ENCODE results near the gene OR52K1. TPM values are rescaled to one million over a fixed set of nuclear protein-coding genes. Genes with fewer than 3 reads are reported as not detected.
"Not testable (repeated sequence)": the region's sequence is repeated elsewhere in the genome, so short reads cannot be mapped to it uniquely, and the experiment has no call there.

The OR52K1 gene
- total and polyA plus RNA-seq, 5 experiments from 2014 or later: not detected

- Mint-ChIP-seq H3K27me3 (peaks cover 3 to 45% (median 8%) of the 10 kb centered on the region in 5 donors), H3K27ac (no peak overlapping the region), H3K9me3 (peaks cover 0 to 6% (median 2%) of the 10 kb centered on the region in 9 donors), H3K4me1 (no peaks in the 10 kb centered on the region), H3K36me3 (peaks cover 0 to 2% (median 0%) of the 10 kb centered on the region in 3 donors), H3K4me3 (no peak overlapping the region)
- POLR2A ChIA-PET: no interaction called here
- ATAC-seq (no peak), DNase-seq (no peak)
Measured at GRCh38 chr11:4495986-4496385, 13.5 kb downstream of the OR52K1 start.

- Mint-ChIP-seq H3K27me3 (peaks cover 2 to 38% (median 8%) of the 10 kb centered on the region in 5 donors), H3K4me3 (no peak overlapping the region), H3K36me3 (peaks cover 0 to 1% (median 0%) of the 10 kb centered on the region in 3 donors), H3K4me1 (no peaks in the 10 kb centered on the region), H3K9me3 (peaks cover 0 to 1% (median 0%) of the 10 kb centered on the region in 9 donors), H3K27ac (no peak overlapping the region)
- POLR2A ChIA-PET: no interaction called here
- DNase-seq (no peak), ATAC-seq (no peak)
Measured at GRCh38 chr11:4496557-4497248, 14.3 kb downstream of the OR52K1 start.

DNA sequence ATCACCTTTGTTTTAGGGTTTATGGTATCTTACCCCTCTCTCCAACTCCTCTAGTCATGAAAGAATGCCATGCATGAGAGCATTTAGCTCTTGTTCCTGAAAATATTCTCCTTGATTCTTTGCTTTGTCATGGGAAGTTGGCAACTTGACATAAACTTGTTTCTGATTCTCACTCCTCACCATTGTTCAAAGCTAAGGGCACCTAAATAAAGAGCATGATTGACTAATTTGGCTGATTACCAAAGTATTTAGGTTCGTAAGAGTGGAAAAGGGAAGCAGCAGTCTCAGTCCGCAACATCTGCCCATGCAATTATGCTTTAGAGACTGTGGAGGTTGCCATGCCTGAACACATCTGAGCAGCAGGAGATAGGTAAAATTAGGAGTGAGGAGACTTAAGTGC is 26.4 kb downstream of the OR52K1 start:
- POLR2A ChIA-PET: no interaction called here
- H3K4me1 Mint-ChIP-seq: peaks cover 0 to 5% (median under 1%) of the 10 kb centered on the region in 4 donors
- ATAC-seq: no peak
- H3K27ac Mint-ChIP-seq: no peak overlapping the region
- H3K9me3 Mint-ChIP-seq: peaks cover 0 to 7% (median 0%) of the 10 kb centered on the region in 9 donors
- H3K36me3 Mint-ChIP-seq: no peaks in the 10 kb centered on the region
- H3K4me3 Mint-ChIP-seq: no peak overlapping the region
- peaks cover 3 to 18% (median 15%) of the 10 kb centered on the region in 5 donors for H3K27me3 Mint-ChIP-seq
- DNase-seq: no peak

GRCh38 chr11:4511282-4512245 is 29.1 kb downstream of the OR52K1 start:
- DNase-seq (no peak), ATAC-seq (no peak)
- H3K4me3 Mint-ChIP-seq: no peak overlapping the region
- no peak overlapping the region for H3K27ac Mint-ChIP-seq
- POLR2A ChIA-PET: no interaction called here
- peaks cover 0 to 6% (median 0%) of the 10 kb centered on the region in 9 donors for H3K9me3 Mint-ChIP-seq
- peaks cover 0 to 5% (median under 1%) of the 10 kb centered on the region in 4 donors for H3K4me1 Mint-ChIP-seq
- no peaks in the 10 kb centered on the region for H3K36me3 Mint-ChIP-seq
- H3K27me3 Mint-ChIP-seq: peaks cover 4 to 20% (median 12%) of the 10 kb centered on the region in 5 donors

- no peak for ATAC-seq
Measured at GRCh38 chr11:4514196-4514595, 31.8 kb downstream of the OR52K1 start.

GRCh38 chr11:4522339-4522738 is 39.9 kb downstream of the OR52K1 start:
- Mint-ChIP-seq H3K27ac (peak overlapping the region in 3 of 10 donors; percentile 10 to 66 (median 40)), H3K27me3 (peaks cover 0 to 9% (median 4%) of the 10 kb centered on the region in 5 donors), H3K36me3 (no peaks in the 10 kb centered on the region), H3K4me1 (peaks cover 3 to 12% (median 6%) of the 10 kb centered on the region in 4 donors), H3K9me3 (no peaks in the 10 kb centered on the region), H3K4me3 (peak overlapping the region in 1 of 10 donors; percentile 12)
- ATAC-seq: peak in 1 of 2 donors; percentile 59
- POLR2A ChIA-PET: no interaction called here
- peak in 3 of 10 donors; percentile 4 to 26 (median 18) for DNase-seq

More at GRCh38 chr11:4514196-4514595, 31.8 kb downstream of the OR52K1 start:
- H3K9me3 Mint-ChIP-seq: no peaks in the 10 kb centered on the region
- H3K27ac Mint-ChIP-seq: no peak overlapping the region
- H3K27me3 Mint-ChIP-seq: peaks cover 2 to 9% (median 4%) of the 10 kb centered on the region in 5 donors
- H3K4me3 Mint-ChIP-seq: no peak overlapping the region
- POLR2A ChIA-PET: no interaction called here
- peaks cover 0 to 5% (median under 1%) of the 10 kb centered on the region in 4 donors for H3K4me1 Mint-ChIP-seq
- no peak for DNase-seq
- no peaks in the 10 kb centered on the region for H3K36me3 Mint-ChIP-seq

DNA sequence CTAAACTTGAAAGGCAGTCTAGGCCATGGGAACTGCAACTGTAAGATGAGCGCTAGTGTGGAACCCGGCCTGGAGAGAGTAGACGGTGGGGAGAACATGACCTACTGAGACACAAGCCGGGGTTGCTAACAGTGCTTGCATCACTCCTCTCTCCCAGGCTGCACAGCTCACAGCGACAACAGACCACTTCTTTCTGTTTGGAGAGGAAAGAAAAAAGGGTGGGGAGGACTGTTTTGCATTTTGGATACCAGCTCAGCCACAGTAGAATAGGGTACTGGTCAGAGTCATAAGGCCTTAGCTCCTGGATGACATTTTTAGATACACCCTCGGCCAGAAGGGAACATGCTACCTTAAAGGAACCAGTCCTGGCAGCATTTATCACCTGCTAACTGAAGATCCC is 40.3 kb downstream of the OR52K1 start:
- POLR2A ChIA-PET: no interaction called here
- Mint-ChIP-seq H3K27me3 (peaks cover 0 to 8% (median 4%) of the 10 kb centered on the region in 5 donors), H3K4me1 (peaks cover 3 to 12% (median 6%) of the 10 kb centered on the region in 4 donors), H3K4me3 (peak overlapping the region in 1 of 10 donors; percentile 12), H3K36me3 (no peaks in the 10 kb centered on the region), H3K9me3 (no peaks in the 10 kb centered on the region), H3K27ac (peak overlapping the region in 2 of 10 donors; percentile 10 to 66)
- ATAC-seq (peak in 1 of 2 donors; percentile 10), DNase-seq (no peak)

- no peak for DNase-seq
- no peak for ATAC-seq
- Mint-ChIP-seq H3K4me3 (no peak overlapping the region), H3K27ac (no peak overlapping the region), H3K36me3 (no peaks in the 10 kb centered on the region), H3K4me1 (peaks cover 3 to 12% (median 6%) of the 10 kb centered on the region in 4 donors), H3K9me3 (no peaks in the 10 kb centered on the region), H3K27me3 (peaks cover 0 to 6% (median 3%) of the 10 kb centered on the region in 5 donors)
- POLR2A ChIA-PET: no interaction called here
Measured at GRCh38 chr11:4523666-4524065, 41.2 kb downstream of the OR52K1 start.

- Mint-ChIP-seq H3K4me3 (no peak overlapping the region), H3K27me3 (peaks cover 3 to 20% (median 7%) of the 10 kb centered on the region in 5 donors), H3K9me3 (peaks cover 0 to 3% (median 0%) of the 10 kb centered on the region in 9 donors)
Measured at GRCh38 chr11:4527926-4528325, 45.5 kb downstream of the OR52K1 start.

GRCh38 chr11:4531686-4532085 is 49.2 kb downstream of the OR52K1 start:
- peaks cover 1 to 20% (median 7%) of the 10 kb centered on the region in 5 donors for H3K27me3 Mint-ChIP-seq
- H3K36me3 Mint-ChIP-seq: not testable (repeated sequence)

More at GRCh38 chr11:4527926-4528325, 45.5 kb downstream of the OR52K1 start:
- Mint-ChIP-seq H3K4me1 (no peaks in the 10 kb centered on the region), H3K27ac (no peak overlapping the region), H3K36me3 (no peaks in the 10 kb centered on the region)
- ATAC-seq (no peak), DNase-seq (no peak)
- POLR2A ChIA-PET: no interaction called here

GRCh38 chr11:4539603-4540219 is 57.3 kb downstream of the OR52K1 start:
- peaks cover 0 to 5% (median 3%) of the 10 kb centered on the region in 5 donors for H3K27me3 Mint-ChIP-seq
- no peak overlapping the region for H3K4me3 Mint-ChIP-seq
- no peak overlapping the region for H3K27ac Mint-ChIP-seq
- no peaks in the 10 kb centered on the region for H3K9me3 Mint-ChIP-seq
- POLR2A ChIA-PET: no interaction called here
- DNase-seq (peak; percentile 9 to 67 (median 35)), ATAC-seq (peak; percentile 55 to 58)
- no peaks in the 10 kb centered on the region for H3K4me1 Mint-ChIP-seq
- H3K36me3 Mint-ChIP-seq: no peaks in the 10 kb centered on the region

More at GRCh38 chr11:4531686-4532085, 49.2 kb downstream of the OR52K1 start:
- DNase-seq, ATAC-seq, H3K4me3 Mint-ChIP-seq, H3K9me3 Mint-ChIP-seq, H3K27ac Mint-ChIP-seq, POLR2A ChIA-PET, H3K4me1 Mint-ChIP-seq: not testable (repeated sequence)

- POLR2A ChIA-PET: no interaction called here
- Mint-ChIP-seq H3K4me1 (no peaks in the 10 kb centered on the region), H3K4me3 (no peak overlapping the region), H3K9me3 (no peaks in the 10 kb centered on the region), H3K27me3 (peaks cover 0 to 5% (median 3%) of the 10 kb centered on the region in 5 donors), H3K36me3 (no peaks in the 10 kb centered on the region), H3K27ac (no peak overlapping the region)
- ATAC-seq: no peak
- no peak for DNase-seq
Measured at GRCh38 chr11:4541071-4541470, 58.6 kb downstream of the OR52K1 start.

All from naive thymus-derived CD8-positive, alpha-beta T cell (primary cell).